K562 (cell line): ENCODE data around the gene PPT2. TPM values are rescaled to one million over a fixed set of nuclear protein-coding genes. Genes with fewer than 3 reads are reported as not detected.

ENCODE experiments used
- ATF7 ChIP-seq: fragments of 450-650 bp; IDR thresholded peaks from 2 replicates; pipeline ENCODE4 v1.7.1; 2014; ENCODE audit warnings: mild to moderate bottlenecking, moderate library complexity
- CBX5 ChIP-seq: IDR thresholded peaks from 2 replicates; pipeline ENCODE4 v1.6.1; 2014; ENCODE audit warnings: low read depth, borderline replicate concordance
- CREB5 ChIP-seq: fragments of 250-450 bp; sonication (Bioruptor Pico); IDR thresholded peaks from 2 replicates; pipeline ENCODE4 v1.5.0; 2020; ENCODE audit warnings: mild to moderate bottlenecking
- DMBX1 ChIP-seq: fragments of 250-450 bp; sonication (Bioruptor Pico); IDR thresholded peaks from 2 replicates; pipeline ENCODE4 v1.8.0; 2022; ENCODE audit warnings: inconsistent platforms, mild to moderate bottlenecking, moderate library complexity, borderline replicate concordance
- DNMT1 ChIP-seq: fragments of 450-650 bp; IDR thresholded peaks from 2 replicates; pipeline ENCODE4 v1.6.1; 2016; ENCODE audit warnings: antibody characterized with exemption, mild to moderate bottlenecking
- E2F5 ChIP-seq: sonication (generic); formaldehyde crosslinking; IDR thresholded peaks from 2 replicates; pipeline ENCODE4 v1.8.0; 2022; ENCODE audit warnings: mild to moderate bottlenecking, missing genetic modification reagents
- ELF1 ChIP-seq: fragments of 200-800 bp; sonication (Bioruptor generic); IDR thresholded peaks from 2 replicates; pipeline ENCODE4 v1.6.1; 2016; ENCODE audit warnings: missing genetic modification characterization, missing compliant biosample characterization
- EP400 ChIP-seq: fragments of 450-650 bp; IDR thresholded peaks from 2 replicates; pipeline ENCODE4 v1.6.1; 2017; ENCODE audit warnings: antibody characterized with exemption, mild to moderate bottlenecking, moderate library complexity
- ETV1 ChIP-seq: fragments of 450-650 bp; conservative IDR thresholded peaks from 2 replicates; pipeline ENCODE4 v1.6.1; 2016; ENCODE audit warnings: missing genetic modification characterization, control low read depth, low read depth, missing compliant biosample characterization
- GTF2E2 ChIP-seq: fragments of 200-800 bp; sonication (Bioruptor generic); IDR thresholded peaks from 2 replicates; pipeline ENCODE4 v1.6.1; 2016; ENCODE audit warnings: missing genetic modification characterization, missing compliant biosample characterization
- HNRNPK ChIP-seq: fragments of 200-400 bp; formaldehyde crosslinking; IDR thresholded peaks from one replicate; pipeline ENCODE4 v1.6.1; 2018; ENCODE audit warnings: mild to moderate bottlenecking, low read depth, low read length; ENCODE audit not compliant: poor library complexity, severe bottlenecking
- L3MBTL2 ChIP-seq: fragments of 450-650 bp; IDR thresholded peaks from 2 replicates; pipeline ENCODE4 v1.6.1; 2016; ENCODE audit warnings: mild to moderate bottlenecking, moderate library complexity
- MAZ ChIP-seq, 2 experiments: fragments of 450-650 bp in 1 of 2; sonication (generic) in 1 of 2; formaldehyde crosslinking; IDR thresholded peaks in 1 of 2; conservative IDR thresholded peaks in 1 of 2; 2 replicates each; pipeline versions ENCODE4 v1.4.0 to v1.5.0; 2020; ENCODE audit warnings: mild to moderate bottlenecking in 1 of 2, missing genetic modification reagents in 1 of 2
- MIER1 ChIP-seq: fragments of 450-650 bp; IDR thresholded peaks from 2 replicates; pipeline ENCODE4 v1.6.1; 2016; ENCODE audit warnings: antibody characterized with exemption, mild to moderate bottlenecking, low read depth
- PCBP2 ChIP-seq: fragments of 200-400 bp; formaldehyde crosslinking; IDR thresholded peaks from 2 replicates; pipeline ENCODE4 v1.6.1; 2018; ENCODE audit warnings: low read length, low read depth, mild to moderate bottlenecking, moderate library complexity; ENCODE audit not compliant: poor library complexity, severe bottlenecking
- POLR2B ChIP-seq: fragments of 450-650 bp; IDR thresholded peaks from 2 replicates; pipeline ENCODE4 v1.6.1; 2018; ENCODE audit warnings: low read depth; ENCODE audit not compliant: partially characterized antibody
- RB1 ChIP-seq: fragments of 450-650 bp; IDR thresholded peaks from 2 replicates; pipeline ENCODE4 v1.6.1; 2017; ENCODE audit warnings: low read depth, mild to moderate bottlenecking
- RHOXF2B ChIP-seq: fragments of 250-450 bp; sonication (Bioruptor Pico); conservative IDR thresholded peaks from 2 replicates; pipeline ENCODE4 v1.5.1; 2021
- SETDB1 ChIP-seq: IDR thresholded peaks from one replicate; pipeline ENCODE4 v1.6.1; 2012; ENCODE audit warnings: low read length, control low read depth, inconsistent platforms
- SIRT6 ChIP-seq: IDR thresholded peaks from one replicate; pipeline ENCODE4 v1.6.1; 2012; ENCODE audit warnings: low read depth, mild to moderate bottlenecking, control low read depth, inconsistent platforms, low read length, moderate library complexity
- STAT6 ChIP-seq: sonication (generic); formaldehyde crosslinking; IDR thresholded peaks from 2 replicates; pipeline ENCODE4 v1.8.1; 2023; ENCODE audit warnings: mild to moderate bottlenecking, missing genetic modification reagents
- ZFP36 ChIP-seq: fragments of 150-350 bp; IDR thresholded peaks from 2 replicates; pipeline ENCODE4 v1.6.1; 2018; ENCODE audit warnings: low read length, low read depth; ENCODE audit not compliant: partially characterized antibody
- ZNF12 ChIP-seq: sonication (generic); formaldehyde crosslinking; IDR thresholded peaks from 2 replicates; pipeline ENCODE4 v1.4.0; 2020; ENCODE audit warnings: mild to moderate bottlenecking, missing genetic modification reagents
- ZNF224 ChIP-seq: sonication (generic); formaldehyde crosslinking; IDR thresholded peaks from 2 replicates; pipeline ENCODE4 v1.8.0; 2022; ENCODE audit warnings: mild to moderate bottlenecking, missing genetic modification reagents
- ZNF41 ChIP-seq: fragments of 250-450 bp; sonication (Bioruptor Pico); conservative IDR thresholded peaks from 2 replicates; pipeline ENCODE4 v1.4.0; 2020; ENCODE audit warnings: mild to moderate bottlenecking
- ZNF668 ChIP-seq: fragments of 250-450 bp; sonication (Bioruptor Pico); IDR thresholded peaks from 2 replicates; pipeline ENCODE4 v1.8.0; 2022; ENCODE audit warnings: mild to moderate bottlenecking, inconsistent platforms
- polyA plus RNA-seq, 8 experiments: library from polyadenylated mRNA; depleted of rRNA in 4 of 8; stranded (reverse) in 5 of 8; unstranded in 3 of 8; fragments of >200 nt; fragmentation: Nextera tagmentation in 2 of 8; fragmentation: Illumina TruSeq in 1 of 8; extraction: Ambion mirVana in 2 of 8; extraction: Trizol in 1 of 8; gene quantifications; 2 replicates each; pipeline versions ENCODE4 v1.2.1 to v1.2.3, GENCODE V29; 2011 to 2014; ENCODE audit warnings: inconsistent platforms in 1 of 8, missing spikeins in 1 of 8
- total RNA-seq, 7 experiments: library from RNA; depleted of rRNA in 6 of 7; stranded (reverse); fragments of >200 nt in 6 of 7; fragmentation: Illumina TruSeq in 2 of 7; extraction: Trizol in 2 of 7; gene quantifications; 2 replicates each; pipeline versions ENCODE4 v1.2.1 to v1.2.3, GENCODE V29; 2011 to 2021; ENCODE audit warnings: low replicate concordance in 1 of 7

The PPT2 gene
- total and polyA plus RNA-seq, 9 of the 15 experiments (the other 6 are each of a cell fraction or from before 2014, with no cell fraction given) = 27.4 to 98.8 (median 69.9) TPM

GRCh38 chr6:32175711-32176475, 22.0 kb downstream of the PPT2 start, which contains the start of gene AGPAT1 (continued):
- TF ChIP-seq PCBP2 = peak; percentile 36
- no peak for TF ChIP-seq SIRT6
- no peak for TF ChIP-seq STAT6 (CRISPR knock-in tag)
- no peak; the same call in 1 of the 2 replicates for TF ChIP-seq MIER1
- no peak for TF ChIP-seq ZNF668 (CRISPR knock-in tag)
- TF ChIP-seq EP400 = no peak
- no peak; the same call in 1 of the 2 replicates for TF ChIP-seq DMBX1
- no peak for TF ChIP-seq GTF2E2 (tag)
- peak; percentile 44 for TF ChIP-seq POLR2B
- no peak for TF ChIP-seq CBX5
- peak; percentile 75 for TF ChIP-seq ETV1 (tag)
- no peak for TF ChIP-seq RHOXF2B (CRISPR knock-in tag)
- no peak for TF ChIP-seq ZNF224 (CRISPR knock-in tag)
- peak in 1 of 2 experiments; percentile 94 for TF ChIP-seq MAZ (CRISPR knock-in tag; conservative IDR thresholded peaks at IDR 0.05 in 1 of 2, IDR thresholded peaks at IDR 0.05 in 1 of 2)
- no peak for TF ChIP-seq ZNF12 (CRISPR knock-in tag)
- TF ChIP-seq ELF1 (tag) = peak; percentile 49; the same call in 1 of the 2 replicates
- TF ChIP-seq SETDB1 = no peak
- TF ChIP-seq RB1 = peak; percentile 65; the same call in 1 of the 2 replicates
- TF ChIP-seq HNRNPK = no peak
- TF ChIP-seq CREB5 (CRISPR knock-in tag) = no peak
- TF ChIP-seq ZFP36 = no peak
- TF ChIP-seq E2F5 (CRISPR knock-in tag) = no peak
- peak; percentile 92; the same call in 1 of the 2 replicates for TF ChIP-seq DNMT1
- TF ChIP-seq L3MBTL2 = no peak
- no peak for TF ChIP-seq ZNF41 (CRISPR knock-in tag)
- TF ChIP-seq ATF7 = no peak
